Loucy (cell line): ENCODE data around the gene SLC1A1.

Source experiments
- H2AFZ ChIP-seq: fragments of 200-600 bp; sonication (generic); 2 replicates; pipeline ENCODE4 v1.6.0; 2016; ENCODE audit warnings: antibody characterized with exemption, mild to moderate bottlenecking, low read length, moderate library complexity
- H3F3A ChIP-seq: fragments of 200-600 bp; 2 replicates; pipeline ENCODE4 v1.6.0; 2016; ENCODE audit warnings: antibody characterized with exemption, low read depth, mild to moderate bottlenecking
- H3K27me3 ChIP-seq: fragments of 200-600 bp; sonication (generic); 2 replicates; pipeline ENCODE4 v1.6.1; 2014; ENCODE audit warnings: low read length, mild to moderate bottlenecking; ENCODE audit not compliant: insufficient read depth, poor library complexity, severe bottlenecking
- H3K36me3 ChIP-seq: fragments of 200-600 bp; sonication (generic); 2 replicates; pipeline ENCODE4 v1.6.1; 2016; ENCODE audit warnings: low read length; ENCODE audit not compliant: insufficient read depth
- H3K4me1 ChIP-seq: fragments of 200-600 bp; sonication (generic); 2 replicates; pipeline ENCODE4 v1.5.1; 2014; ENCODE audit warnings: low read length, mild to moderate bottlenecking; ENCODE audit not compliant: insufficient read depth, poor library complexity, severe bottlenecking
- H3K4me2 ChIP-seq: fragments of 200-600 bp; sonication (generic); 2 replicates; pipeline ENCODE4 v1.6.0; 2014; ENCODE audit warnings: antibody characterized with exemption, low read length, low read depth, mild to moderate bottlenecking; ENCODE audit not compliant: poor library complexity, severe bottlenecking
- H3K4me3 ChIP-seq: fragments of 200-600 bp; sonication (generic); 2 replicates; pipeline ENCODE4 v1.5.1; 2014; ENCODE audit warnings: low read length, mild to moderate bottlenecking, mixed read lengths; ENCODE audit not compliant: poor library complexity, severe bottlenecking
- H3K79me2 ChIP-seq: fragments of 200-600 bp; sonication (generic); 2 replicates; pipeline ENCODE4 v1.6.1; 2014; ENCODE audit warnings: low read length; ENCODE audit not compliant: insufficient read depth
- H3K9ac ChIP-seq: fragments of 200-600 bp; sonication (generic); 2 replicates; pipeline ENCODE4 v1.6.0; 2014; ENCODE audit warnings: mild to moderate bottlenecking, low read depth, low read length, moderate library complexity; ENCODE audit not compliant: poor library complexity, severe bottlenecking
- H3K9me2 ChIP-seq: fragments of 200-600 bp; sonication (generic); replicated peaks from 2 replicates; pipeline ENCODE4 v1.6.1; 2016; ENCODE audit warnings: low read depth, low read length, mixed read lengths
- H3K9me3 ChIP-seq: fragments of 200-600 bp; sonication (generic); 2 replicates; pipeline ENCODE4 v1.6.1; 2014; ENCODE audit warnings: mild to moderate bottlenecking, antibody characterized with exemption, low read length, low read depth; ENCODE audit not compliant: insufficient read depth
- H4K20me1 ChIP-seq: fragments of 200-600 bp; sonication (generic); 2 replicates; pipeline ENCODE4 v1.6.0; 2014; ENCODE audit warnings: antibody characterized with exemption, low read length, mild to moderate bottlenecking; ENCODE audit not compliant: insufficient read depth, poor library complexity, severe bottlenecking
- EZH2phosphoT487 ChIP-seq: fragments of 200-600 bp; IDR thresholded peaks from 2 replicates; pipeline ENCODE4 v1.6.1; 2018; ENCODE audit warnings: antibody characterized with exemption, mild to moderate bottlenecking, moderate library complexity, borderline replicate concordance
- TF ChIP-seq, protein P1 (sequence below): fragments of 200-600 bp; sonication (generic); conservative IDR thresholded peaks from 2 replicates; pipeline ENCODE4 v1.5.1; 2014; ENCODE audit warnings: mild to moderate bottlenecking, antibody characterized with exemption, low read length

SLC1A1 gene

DNA sequence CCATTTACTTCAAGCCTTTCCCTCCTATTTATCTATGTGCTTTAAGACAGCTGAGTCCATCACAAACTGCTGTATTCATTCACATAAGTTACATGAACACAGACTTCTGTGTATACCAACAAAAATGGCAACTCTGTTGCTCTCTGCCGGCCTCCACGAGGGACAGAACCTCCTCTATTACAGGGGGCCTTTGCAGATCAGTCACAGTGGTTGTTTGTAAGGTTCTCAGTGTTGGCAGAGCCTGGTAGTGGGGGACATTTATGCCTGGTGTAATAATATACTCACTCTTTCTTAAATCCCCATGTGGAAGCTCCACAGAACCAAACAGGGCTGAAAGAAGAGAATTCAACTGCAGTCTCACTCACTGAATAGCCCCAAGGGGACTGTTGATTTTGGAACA is 76.5 kb downstream of the SLC1A1 start:
- Histone ChIP-seq H3K9me2 (no peaks in the 10 kb centered on the region), H3F3A (no peaks in the 10 kb centered on the region), H2AFZ (no peak overlapping the region), H4K20me1 (no peaks in the 10 kb centered on the region), H3K9me3 (no peaks in the 10 kb centered on the region), H3K9ac (no peak overlapping the region), H3K27me3 (peaks cover 81% of the 10 kb centered on the region), H3K4me2 (no peak overlapping the region), H3K36me3 (no peaks in the 10 kb centered on the region), H3K4me3 (no peak overlapping the region), H3K79me2 (no peaks in the 10 kb centered on the region), H3K4me1 (peaks cover 18% of the 10 kb centered on the region)
- TF ChIP-seq, protein P1, sequence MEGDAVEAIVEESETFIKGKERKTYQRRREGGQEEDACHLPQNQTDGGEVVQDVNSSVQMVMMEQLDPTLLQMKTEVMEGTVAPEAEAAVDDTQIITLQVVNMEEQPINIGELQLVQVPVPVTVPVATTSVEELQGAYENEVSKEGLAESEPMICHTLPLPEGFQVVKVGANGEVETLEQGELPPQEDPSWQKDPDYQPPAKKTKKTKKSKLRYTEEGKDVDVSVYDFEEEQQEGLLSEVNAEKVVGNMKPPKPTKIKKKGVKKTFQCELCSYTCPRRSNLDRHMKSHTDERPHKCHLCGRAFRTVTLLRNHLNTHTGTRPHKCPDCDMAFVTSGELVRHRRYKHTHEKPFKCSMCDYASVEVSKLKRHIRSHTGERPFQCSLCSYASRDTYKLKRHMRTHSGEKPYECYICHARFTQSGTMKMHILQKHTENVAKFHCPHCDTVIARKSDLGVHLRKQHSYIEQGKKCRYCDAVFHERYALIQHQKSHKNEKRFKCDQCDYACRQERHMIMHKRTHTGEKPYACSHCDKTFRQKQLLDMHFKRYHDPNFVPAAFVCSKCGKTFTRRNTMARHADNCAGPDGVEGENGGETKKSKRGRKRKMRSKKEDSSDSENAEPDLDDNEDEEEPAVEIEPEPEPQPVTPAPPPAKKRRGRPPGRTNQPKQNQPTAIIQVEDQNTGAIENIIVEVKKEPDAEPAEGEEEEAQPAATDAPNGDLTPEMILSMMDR = no peak
- no peak for TF ChIP-seq EZH2phosphoT487

DNA sequence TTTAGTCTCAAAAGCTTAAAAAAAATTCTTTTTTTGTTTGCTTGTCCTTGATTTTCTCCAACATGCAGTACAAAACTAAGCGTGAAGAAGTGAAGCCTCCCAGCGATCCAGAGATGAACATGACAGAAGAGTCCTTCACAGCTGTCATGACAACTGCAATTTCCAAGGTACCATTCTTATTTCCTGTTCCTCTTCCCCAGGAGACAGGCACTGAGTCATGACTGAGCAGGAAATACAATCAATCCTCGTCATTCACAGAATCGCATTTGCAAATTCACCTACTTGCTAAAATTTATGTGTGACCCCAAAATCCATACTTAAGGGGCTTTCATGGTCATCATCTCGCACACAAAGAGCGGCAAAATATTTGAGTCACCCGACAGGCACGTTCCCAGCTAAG is 77.3 kb downstream of the SLC1A1 start:
- Histone ChIP-seq H3K36me3 (no peaks in the 10 kb centered on the region), H3F3A (no peaks in the 10 kb centered on the region), H3K9me3 (no peaks in the 10 kb centered on the region), H3K4me1 (peaks cover 18% of the 10 kb centered on the region), H2AFZ (no peak overlapping the region), H4K20me1 (no peaks in the 10 kb centered on the region), H3K79me2 (no peaks in the 10 kb centered on the region), H3K9me2 (no peaks in the 10 kb centered on the region), H3K4me2 (no peak overlapping the region), H3K27me3 (peaks cover 87% of the 10 kb centered on the region), H3K4me3 (no peak overlapping the region), H3K9ac (no peak overlapping the region)
- TF ChIP-seq, protein P1 = no peak
- no peak for TF ChIP-seq EZH2phosphoT487

DNA sequence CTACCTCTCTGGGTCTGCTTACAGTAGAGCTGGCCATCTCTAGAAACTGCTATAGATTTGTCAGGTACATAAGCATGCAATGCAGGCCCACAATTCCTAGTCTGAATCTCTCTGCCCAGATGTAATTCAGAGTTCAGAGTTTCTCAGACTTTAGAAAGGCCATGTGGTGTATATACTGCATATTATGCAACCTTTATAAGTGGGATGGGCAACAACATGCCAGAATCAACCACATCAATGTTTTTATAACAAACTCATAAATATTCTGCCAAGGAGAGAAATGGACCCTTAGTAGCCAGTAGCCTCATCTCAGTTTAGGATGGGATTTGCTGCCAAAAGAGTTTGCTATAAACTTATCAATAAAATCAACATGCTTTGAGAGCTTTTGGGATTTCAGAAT is 78.8 kb downstream of the SLC1A1 start:
- H2AFZ ChIP-seq = no peak overlapping the region
- no peaks in the 10 kb centered on the region for H3F3A ChIP-seq
- H3K79me2 ChIP-seq = no peaks in the 10 kb centered on the region
- no peak overlapping the region for H3K9ac ChIP-seq
- no peaks in the 10 kb centered on the region for H3K9me2 ChIP-seq
- H3K36me3 ChIP-seq = no peaks in the 10 kb centered on the region
- H3K4me3 ChIP-seq = no peak overlapping the region
- H3K4me2 ChIP-seq = no peak overlapping the region
- H3K27me3 ChIP-seq = peaks cover 97% of the 10 kb centered on the region
- no peaks in the 10 kb centered on the region for H3K9me3 ChIP-seq
- H3K4me1 ChIP-seq = peaks cover 9% of the 10 kb centered on the region
- TF ChIP-seq EZH2phosphoT487 = no peak
- TF ChIP-seq, protein P1 = no peak
- H4K20me1 ChIP-seq = no peaks in the 10 kb centered on the region
